K562 (cell line): Measurements from ENCODE around the gene DCUN1D3. TPM values are rescaled to one million over a fixed set of nuclear protein-coding genes. Genes with fewer than 3 reads are reported as not detected.

Source experiments
- CXXC5 ChIP-seq: fragments of 250-450 bp; sonication (Bioruptor Pico); IDR thresholded peaks from 2 replicates; pipeline ENCODE4 v1.8.0; 2022; ENCODE audit warnings: inconsistent platforms, mild to moderate bottlenecking, moderate library complexity
- ETV1 ChIP-seq: fragments of 450-650 bp; conservative IDR thresholded peaks from 2 replicates; pipeline ENCODE4 v1.6.1; 2016; ENCODE audit warnings: missing genetic modification characterization, control low read depth, low read depth, missing compliant biosample characterization
- HMG20B ChIP-seq: fragments of 250-450 bp; sonication (Bioruptor Pico); IDR thresholded peaks from 2 replicates; pipeline ENCODE4 v1.5.0; 2021; ENCODE audit warnings: mild to moderate bottlenecking
- ILF3 ChIP-seq: fragments of 450-650 bp; IDR thresholded peaks from 2 replicates; pipeline ENCODE4 v1.6.1; 2018; ENCODE audit warnings: antibody characterized with exemption, mild to moderate bottlenecking, moderate library complexity, borderline replicate concordance
- IRF9 ChIP-seq: fragments of 450-650 bp; IDR thresholded peaks from 2 replicates; pipeline ENCODE4 v1.6.1; 2016; ENCODE audit warnings: missing biosample characterization, missing genetic modification characterization
- JUND ChIP-seq, 2 experiments: IDR thresholded peaks; 2 replicates in 1 of 2; 3 replicates in 1 of 2; pipeline ENCODE4 v1.6.1; 2011; ENCODE audit warnings: borderline replicate concordance in 2 of 2, low read depth in 2 of 2, low read length in 2 of 2, improper control_type of control experiment in 1 of 2, missing biosample characterization in 1 of 2, missing genetic modification characterization in 1 of 2, missing genetic modification reagents in 1 of 2
- KAT2B ChIP-seq: IDR thresholded peaks from one replicate; pipeline ENCODE4 v1.6.1; 2012; ENCODE audit warnings: low read depth, mild to moderate bottlenecking, control low read depth, inconsistent platforms, low read length, moderate library complexity
- MEIS2 ChIP-seq: fragments of 450-650 bp; IDR thresholded peaks from 2 replicates; pipeline ENCODE4 v1.6.1; 2014; ENCODE audit warnings: mild to moderate bottlenecking; ENCODE audit not compliant: partially characterized antibody
- MXD1 ChIP-seq: fragments of 250-450 bp; sonication (Bioruptor Pico); IDR thresholded peaks from 2 replicates; pipeline ENCODE4 v1.8.0; 2021; ENCODE audit warnings: borderline replicate concordance, mild to moderate bottlenecking, moderate library complexity; ENCODE audit not compliant: poor library complexity, severe bottlenecking
- NEUROD1 ChIP-seq: fragments of 150-350 bp; IDR thresholded peaks from 2 replicates; pipeline ENCODE4 v1.6.1; 2014; ENCODE audit warnings: borderline replicate concordance, low read length, low read depth; ENCODE audit not compliant: partially characterized antibody
- NFYB ChIP-seq: IDR thresholded peaks from 2 replicates; pipeline ENCODE4 v1.6.1; 2011; ENCODE audit warnings: mild to moderate bottlenecking, moderate library complexity; ENCODE audit not compliant: insufficient read length; ENCODE audit errors: extremely low read depth
- RCOR1 ChIP-seq, 2 experiments: IDR thresholded peaks; 2 replicates each; pipeline ENCODE4 v1.6.1; 2012; ENCODE audit warnings: low read depth in 2 of 2, low read length in 2 of 2, borderline replicate concordance in 1 of 2, improper control_type of control experiment in 1 of 2
- SMARCC2 ChIP-seq: fragments of 450-650 bp; IDR thresholded peaks from 2 replicates; pipeline ENCODE4 v1.6.1; 2017; ENCODE audit warnings: antibody characterized with exemption, moderate library complexity, mild to moderate bottlenecking, low read depth
- TAF15 ChIP-seq: fragments of 200-400 bp; formaldehyde crosslinking; IDR thresholded peaks from 2 replicates; pipeline ENCODE4 v1.6.1; 2017; ENCODE audit warnings: mild to moderate bottlenecking, low read depth, low read length, moderate library complexity
- TEAD4 ChIP-seq, 2 experiments: sonication (generic) in 1 of 2; formaldehyde crosslinking in 1 of 2; IDR thresholded peaks; 2 replicates each; pipeline versions ENCODE4 v1.6.1 to v1.8.0; 2012 to 2022; ENCODE audit warnings: borderline replicate concordance in 1 of 2, inconsistent platforms in 1 of 2, low read length in 1 of 2, mild to moderate bottlenecking in 1 of 2, missing genetic modification reagents in 1 of 2
- TFE3 ChIP-seq: fragments of 450-650 bp; formaldehyde crosslinking; IDR thresholded peaks from 2 replicates; pipeline ENCODE4 v1.4.0; 2020; ENCODE audit warnings: mild to moderate bottlenecking, mixed read lengths
- ZNF311 ChIP-seq: fragments of 250-450 bp; sonication (Bioruptor Pico); IDR thresholded peaks from 2 replicates; pipeline ENCODE4 v1.4.0; 2020; ENCODE audit warnings: mild to moderate bottlenecking, moderate library complexity
- ZNF41 ChIP-seq: fragments of 250-450 bp; sonication (Bioruptor Pico); conservative IDR thresholded peaks from 2 replicates; pipeline ENCODE4 v1.4.0; 2020; ENCODE audit warnings: mild to moderate bottlenecking
- ZNF551 ChIP-seq: fragments of 250-450 bp; sonication (Bioruptor Pico); IDR thresholded peaks from 2 replicates; pipeline ENCODE4 v1.5.0; 2021; ENCODE audit warnings: mild to moderate bottlenecking, moderate library complexity
- polyA plus RNA-seq, 8 experiments: library from polyadenylated mRNA; depleted of rRNA in 4 of 8; stranded (reverse) in 5 of 8; unstranded in 3 of 8; fragments of >200 nt; fragmentation: Nextera tagmentation in 2 of 8; fragmentation: Illumina TruSeq in 1 of 8; extraction: Ambion mirVana in 2 of 8; extraction: Trizol in 1 of 8; gene quantifications; 2 replicates each; pipeline versions ENCODE4 v1.2.1 to v1.2.3, GENCODE V29; 2011 to 2014; ENCODE audit warnings: inconsistent platforms in 1 of 8, missing spikeins in 1 of 8
- total RNA-seq, 7 experiments: library from RNA; depleted of rRNA in 6 of 7; stranded (reverse); fragments of >200 nt in 6 of 7; fragmentation: Illumina TruSeq in 2 of 7; extraction: Trizol in 2 of 7; gene quantifications; 2 replicates each; pipeline versions ENCODE4 v1.2.1 to v1.2.3, GENCODE V29; 2011 to 2021; ENCODE audit warnings: low replicate concordance in 1 of 7

The DCUN1D3 gene
- total and polyA plus RNA-seq, 9 of the 15 experiments (the other 6 are each of a cell fraction or from before 2014, with no cell fraction given) = 1.0 to 4.7 (median 2.2) TPM

- no peak for TF ChIP-seq HMG20B (CRISPR knock-in tag)
- no peak for TF ChIP-seq ZNF551 (CRISPR knock-in tag)
- no peak for TF ChIP-seq ILF3
- TF ChIP-seq TAF15 = no peak
- no peak for TF ChIP-seq MXD1
- 0 out of 2 replicates have a peak, but pooled peaks have one; percentile 65 for TF ChIP-seq ZNF311 (CRISPR knock-in tag)
- peak; percentile 72 for TF ChIP-seq MEIS2
- peak; percentile 89 for TF ChIP-seq SMARCC2
- peak; percentile 37 for TF ChIP-seq NEUROD1
- TF ChIP-seq JUND (IDR thresholded peaks at IDR 0.05; ENCODE audit: borderline replicate concordance, low read depth, low read length) = peak; percentile 69
- TF ChIP-seq JUND (tag; IDR thresholded peaks at IDR 0.05; ENCODE audit: borderline replicate concordance, low read depth, low read length) = peak; percentile 69; the same call in 2 of the 3 replicates
- peak; percentile 68 to 99; a peak in 2 of 4 replicates for TF ChIP-seq RCOR1 (IDR thresholded peaks at IDR 0.05; ENCODE audit: borderline replicate concordance in 1 of 2, low read depth in 2 of 2, low read length in 2 of 2)
- no peak for TF ChIP-seq ETV1
- TF ChIP-seq ZNF41 (CRISPR knock-in tag) = 0 out of 2 replicates have a peak, but pooled peaks have one; percentile 54
- peak; percentile 72; the same call in 1 of the 2 replicates for TF ChIP-seq IRF9 (tag)
- TF ChIP-seq TFE3 (CRISPR knock-in tag) = peak; percentile 20; the same call in 1 of the 2 replicates
- no peak for TF ChIP-seq KAT2B
- peak; percentile 93 for TF ChIP-seq TEAD4 (IDR thresholded peaks at IDR 0.05; ENCODE audit: low read length)
- TF ChIP-seq TEAD4 (CRISPR knock-in tag; IDR thresholded peaks at IDR 0.05; ENCODE audit: borderline replicate concordance) = no peak
- peak; percentile 58 for TF ChIP-seq CXXC5
- TF ChIP-seq NFYB = no peak
These were observed 74.1 kb downstream of the DCUN1D3 start (continued) for GRCh38 chr16:20826039-20826566.
